ENCODE results near the gene RAB11B. TPM values are rescaled to one million over a fixed set of nuclear protein-coding genes. Genes with fewer than 3 reads are reported as not detected.
A peak's percentile ranks its signal among the peaks of the same experiment; 100 is the strongest.

RAB11B gene
- total RNA-seq, 1 experiment from 2014 or later: 140 TPM

- TF ChIP-seq REST (IDR thresholded peaks at IDR 0.05; ENCODE audit: low read depth) (no peak), ZBTB33 (IDR thresholded peaks at IDR 0.05; ENCODE audit: extremely low read depth, insufficient replicate concordance, low read length) (no peak), EGR1 (IDR thresholded peaks at IDR 0.05; ENCODE audit: low read depth) (no peak), MAX (IDR thresholded peaks at IDR 0.05) (peak; percentile 53; the same call in 1 of the 2 replicates)
These were observed 22.8 kb downstream of the RAB11B start, which contains the start of gene MARCHF2 (continued) for GRCh38 chr19:8412783-8413628.

- H3K4me3 ChIP-seq (replicated peaks in 1 of 2; ENCODE audit: low read depth in 1 of 2, low read length in 2 of 2): peak overlapping the region; percentile 66 to 67
- H3K27ac ChIP-seq (ENCODE audit: low read depth, low read length): peak overlapping the region; percentile 57; the same call in 1 of the 2 replicates
- H3K9ac ChIP-seq (ENCODE audit: low read length): peak overlapping the region; percentile 60
- H3K36me3 ChIP-seq (ENCODE audit: control insufficient read depth in 1 of 2, insufficient read depth in 2 of 2, low read length in 2 of 2): no peaks in the 10 kb centered on the region
- H3K9me2 ChIP-seq (ENCODE audit: insufficient read depth): no peaks in the 10 kb centered on the region
- no peak overlapping the region for H2AFZ ChIP-seq (ENCODE audit: low read depth, low read length, poor library complexity, severe bottlenecking)
- intact Hi-C loops (cut with micrococcal nuclease): loop anchor here (5.0 to 10.0 kb wide), 2 partner anchors 61 to 101 kb away; partner anchors contain the start of gene ZNF414
- H4K20me1 ChIP-seq (ENCODE audit: insufficient read depth): no peaks in the 10 kb centered on the region
- ChIA-PET POLR2A (interaction anchor here (0.7 to 3.1 kb wide), 6 partner anchors 10 to 173 kb away, joined by 3 to 20 read pairs (median 8); partner anchors contain the start of genes RAB11B and ZNF414), CTCF (interaction anchor here (0.6 to 1.9 kb wide), 13 partner anchors 10 to 168 kb away, joined by 3 to 21 read pairs (median 3); partner anchors contain the start of genes HNRNPM, RAB11B and ZNF414), RAD21 (ENCODE audit: low non-redundant PET in 1 of 2, low total read pairs in 2 of 2, uncharacterized antibody in 2 of 2, unreplicated experiment in 2 of 2) (interaction anchor here (0.6 to 1.6 kb wide), 5 partner anchors 58 to 167 kb away, joined by 3 to 6 read pairs (median 3); partner anchors contain the start of gene ZNF414 (in 2 of the 2))
- no peak for DNase-seq (ENCODE audit: low read depth, low spot score)
- no peaks in the 10 kb centered on the region for H3K9me3 ChIP-seq (ENCODE audit: control insufficient read depth in 1 of 2, insufficient read depth in 1 of 2, low read depth in 1 of 2, low read length in 2 of 2)
- peaks cover 29 to 30% of the 10 kb centered on the region in 2 experiments for H3K4me1 ChIP-seq (ENCODE audit: control insufficient read depth in 1 of 2, insufficient read depth in 2 of 2, low read length in 2 of 2)
- no peaks in the 10 kb centered on the region for H3K27me3 ChIP-seq (ENCODE audit: insufficient read depth, low read length)
- no TSS peak for BruUV-seq (replicated peaks)
- H3K4me2 ChIP-seq (ENCODE audit: low read length): peak overlapping the region; percentile 92
- no peak for ATAC-seq
- no peaks in the 10 kb centered on the region for H3K79me2 ChIP-seq (ENCODE audit: insufficient read depth, low read length)
- TF ChIP-seq SP1 (IDR thresholded peaks at IDR 0.05; ENCODE audit: low read depth) (no peak), CEBPB (IDR thresholded peaks at IDR 0.05; ENCODE audit: low read depth) (no peak), REST (IDR thresholded peaks at IDR 0.05; ENCODE audit: low read depth) (no peak), ZNF274 (IDR thresholded peaks at IDR 0.05; ENCODE audit: low read depth, low read length) (no peak), SIN3A (IDR thresholded peaks at IDR 0.05; ENCODE audit: low read depth) (no peak), POLR2A (IDR thresholded peaks at IDR 0.05; ENCODE audit: borderline replicate concordance, extremely low read depth, insufficient read depth, insufficient read length) (no peak), YY1 (IDR thresholded peaks at IDR 0.05; ENCODE audit: extremely low read depth, insufficient replicate concordance, low read depth, low read length) (no peak), MAX (IDR thresholded peaks at IDR 0.05) (no peak), ELF1 (IDR thresholded peaks at IDR 0.05; ENCODE audit: borderline replicate concordance, low read depth) (no peak), POLR2AphosphoS5 (IDR thresholded peaks at IDR 0.05; ENCODE audit: low read depth, low read length) (no peak)
These were observed 23.5 kb downstream of the RAB11B start for GRCh38 chr19:8413629-8413995.
